ENCODE data around the gene HIVEP3. TPM values are rescaled to one million over a fixed set of nuclear protein-coding genes. Genes with fewer than 3 reads are reported as not detected.
A peak's percentile ranks its signal among the peaks of the same experiment; 100 is the strongest.

Gene HIVEP3
- total RNA-seq, 2 donors from 2014 or later: 2.3 to 12.8 TPM

DNA sequence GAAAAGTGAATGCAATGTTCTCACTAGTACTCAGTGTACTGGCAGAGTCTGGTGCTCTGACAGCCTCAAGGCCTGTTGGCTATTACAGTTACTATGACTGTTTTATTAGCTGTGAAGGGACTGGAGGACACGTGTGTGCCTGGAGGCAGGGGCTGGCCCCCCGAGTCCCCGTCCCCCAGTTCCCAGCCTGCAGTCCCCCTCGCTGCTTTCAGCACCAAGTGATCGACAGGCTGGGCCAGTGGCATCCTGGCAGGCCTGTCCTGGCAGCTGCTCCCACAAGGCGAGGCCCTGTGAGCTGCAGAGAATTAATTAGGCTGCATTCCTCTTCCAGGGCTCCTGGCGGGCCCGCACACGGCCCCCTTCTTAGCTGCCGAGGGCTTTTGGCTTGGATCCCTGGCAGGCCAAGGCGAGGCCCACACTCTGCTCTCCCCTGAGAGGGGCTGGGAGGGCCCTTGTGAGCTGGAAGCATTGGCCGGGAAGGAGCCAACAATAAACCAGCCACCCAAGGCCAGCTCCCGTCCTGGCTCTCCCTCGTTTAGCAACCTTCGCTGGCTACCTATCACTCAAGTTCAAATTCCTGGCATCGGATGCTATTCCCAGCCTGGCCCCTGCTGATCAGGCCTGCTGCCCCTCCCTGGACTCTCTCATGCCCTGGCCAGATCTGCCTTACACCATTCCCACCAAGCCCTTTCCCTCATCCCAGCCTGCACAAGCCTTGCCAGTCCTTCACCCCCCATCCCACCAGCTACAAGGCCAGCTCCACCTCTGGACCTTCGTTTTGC, 444.0 kb downstream of the HIVEP3 start:
- H3K4me1 ChIP-seq (ENCODE audit: control insufficient read depth in 1 of 2, low read depth in 2 of 2): peaks cover 24 to 49% of the 10 kb centered on the region in 2 donors
- DNase-seq (ENCODE audit: low spot score) (no peak), ATAC-seq (ENCODE audit: insufficient number of reproducible peaks, low FRiP score, low read depth) (no peak)
- H3K27ac ChIP-seq: peak overlapping the region; percentile 52 to 61
- TF ChIP-seq, protein P1, sequence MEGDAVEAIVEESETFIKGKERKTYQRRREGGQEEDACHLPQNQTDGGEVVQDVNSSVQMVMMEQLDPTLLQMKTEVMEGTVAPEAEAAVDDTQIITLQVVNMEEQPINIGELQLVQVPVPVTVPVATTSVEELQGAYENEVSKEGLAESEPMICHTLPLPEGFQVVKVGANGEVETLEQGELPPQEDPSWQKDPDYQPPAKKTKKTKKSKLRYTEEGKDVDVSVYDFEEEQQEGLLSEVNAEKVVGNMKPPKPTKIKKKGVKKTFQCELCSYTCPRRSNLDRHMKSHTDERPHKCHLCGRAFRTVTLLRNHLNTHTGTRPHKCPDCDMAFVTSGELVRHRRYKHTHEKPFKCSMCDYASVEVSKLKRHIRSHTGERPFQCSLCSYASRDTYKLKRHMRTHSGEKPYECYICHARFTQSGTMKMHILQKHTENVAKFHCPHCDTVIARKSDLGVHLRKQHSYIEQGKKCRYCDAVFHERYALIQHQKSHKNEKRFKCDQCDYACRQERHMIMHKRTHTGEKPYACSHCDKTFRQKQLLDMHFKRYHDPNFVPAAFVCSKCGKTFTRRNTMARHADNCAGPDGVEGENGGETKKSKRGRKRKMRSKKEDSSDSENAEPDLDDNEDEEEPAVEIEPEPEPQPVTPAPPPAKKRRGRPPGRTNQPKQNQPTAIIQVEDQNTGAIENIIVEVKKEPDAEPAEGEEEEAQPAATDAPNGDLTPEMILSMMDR (IDR thresholded peaks at IDR 0.05): no peak
- H3K9me3 ChIP-seq: no peaks in the 10 kb centered on the region
- no peak overlapping the region for H3K4me3 ChIP-seq
- no peaks in the 10 kb centered on the region for H3K36me3 ChIP-seq
- H3K27me3 ChIP-seq (replicated peaks; ENCODE audit: insufficient read depth): no peaks in the 10 kb centered on the region

GRCh38 chr1:41473738-41474362, 444.9 kb downstream of the HIVEP3 start:
- ATAC-seq (ENCODE audit: insufficient number of reproducible peaks, low FRiP score, low read depth): no peak
- Histone ChIP-seq H3K27me3 (replicated peaks; ENCODE audit: insufficient read depth) (no peaks in the 10 kb centered on the region), H3K4me1 (ENCODE audit: control insufficient read depth in 1 of 2, low read depth in 2 of 2) (peaks cover 20 to 41% of the 10 kb centered on the region in 2 donors), H3K9me3 (no peaks in the 10 kb centered on the region), H3K36me3 (no peaks in the 10 kb centered on the region), H3K4me3 (no peak overlapping the region), H3K27ac (peak overlapping the region; percentile 52 to 61)
- TF ChIP-seq, protein P1 (IDR thresholded peaks at IDR 0.05): no peak
- no peak for DNase-seq (ENCODE audit: low spot score)

- ATAC-seq (ENCODE audit: insufficient number of reproducible peaks, low FRiP score, low read depth): no peak
- TF ChIP-seq, protein P1 (IDR thresholded peaks at IDR 0.05): no peak
- H3K4me3 ChIP-seq: no peak overlapping the region
Observed at GRCh38 chr1:41471658-41472057, 447.1 kb downstream of the HIVEP3 start.

DNA sequence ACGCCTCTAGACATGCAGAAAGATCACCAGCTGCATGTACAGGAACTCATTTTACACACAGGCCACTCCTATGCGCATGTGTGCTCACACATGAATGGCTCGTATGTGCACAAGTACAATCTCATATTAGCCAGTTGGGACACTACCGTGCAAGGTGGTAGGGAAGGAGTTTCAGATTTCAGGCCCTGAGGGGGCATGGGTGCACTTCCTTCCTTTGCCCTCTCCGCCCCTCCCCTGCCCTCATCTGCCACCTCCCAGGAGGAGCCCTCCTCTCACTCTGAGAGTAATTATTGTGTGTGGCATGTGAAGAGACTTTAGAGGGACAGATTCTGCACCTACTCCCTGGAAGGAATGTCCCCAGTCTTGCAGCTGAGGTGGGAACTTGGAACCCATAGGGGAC, 449.0 kb downstream of the HIVEP3 start:
- Histone ChIP-seq H3K36me3 (no peaks in the 10 kb centered on the region), H3K4me1 (ENCODE audit: control insufficient read depth in 1 of 2, low read depth in 2 of 2) (peaks cover 4 to 11% of the 10 kb centered on the region in 2 donors), H3K27ac (no peak overlapping the region), H3K27me3 (replicated peaks; ENCODE audit: insufficient read depth) (no peaks in the 10 kb centered on the region), H3K4me3 (no peak overlapping the region), H3K9me3 (no peaks in the 10 kb centered on the region)
- DNase-seq (ENCODE audit: low spot score): no peak
- TF ChIP-seq, protein P1 (IDR thresholded peaks at IDR 0.05): no peak
- no peak for ATAC-seq (ENCODE audit: insufficient number of reproducible peaks, low FRiP score, low read depth)

More at GRCh38 chr1:41471658-41472057, 447.1 kb downstream of the HIVEP3 start:
- no peaks in the 10 kb centered on the region for H3K27me3 ChIP-seq (replicated peaks; ENCODE audit: insufficient read depth)
- H3K9me3 ChIP-seq: no peaks in the 10 kb centered on the region
- no peaks in the 10 kb centered on the region for H3K36me3 ChIP-seq
- no peak for DNase-seq (ENCODE audit: low spot score)
- no peak overlapping the region for H3K27ac ChIP-seq
- H3K4me1 ChIP-seq (ENCODE audit: control insufficient read depth in 1 of 2, low read depth in 2 of 2): peaks cover 15 to 31% of the 10 kb centered on the region in 2 donors

GRCh38 chr1:41468122-41468762, 450.5 kb downstream of the HIVEP3 start:
- TF ChIP-seq, protein P1 (IDR thresholded peaks at IDR 0.05): no peak
- no peaks in the 10 kb centered on the region for H3K27me3 ChIP-seq (replicated peaks; ENCODE audit: insufficient read depth)
- no peak for DNase-seq (ENCODE audit: low spot score)
- H3K36me3 ChIP-seq: no peaks in the 10 kb centered on the region
- ATAC-seq (ENCODE audit: insufficient number of reproducible peaks, low FRiP score, low read depth): no peak
- H3K4me3 ChIP-seq: no peak overlapping the region
- no peak overlapping the region for H3K27ac ChIP-seq
- H3K9me3 ChIP-seq: no peaks in the 10 kb centered on the region
- H3K4me1 ChIP-seq (ENCODE audit: control insufficient read depth in 1 of 2, low read depth in 2 of 2): no peaks in the 10 kb centered on the region
